Ammon's horn (tissue), 1 donor: ENCODE data around the gene HOOK1.
A peak's percentile ranks its signal among the peaks of the same experiment; 100 is the strongest.
"Not testable (repeated sequence)": the region's sequence is repeated elsewhere in the genome, so short reads cannot be mapped to it uniquely, and the experiment has no call there.

Experiments used
- DNase-seq: peaks from one replicate; pipeline ENCODE4 v3.0.0-alpha.2; 2016; ENCODE audit warnings: low spot score

Gene HOOK1

DNA sequence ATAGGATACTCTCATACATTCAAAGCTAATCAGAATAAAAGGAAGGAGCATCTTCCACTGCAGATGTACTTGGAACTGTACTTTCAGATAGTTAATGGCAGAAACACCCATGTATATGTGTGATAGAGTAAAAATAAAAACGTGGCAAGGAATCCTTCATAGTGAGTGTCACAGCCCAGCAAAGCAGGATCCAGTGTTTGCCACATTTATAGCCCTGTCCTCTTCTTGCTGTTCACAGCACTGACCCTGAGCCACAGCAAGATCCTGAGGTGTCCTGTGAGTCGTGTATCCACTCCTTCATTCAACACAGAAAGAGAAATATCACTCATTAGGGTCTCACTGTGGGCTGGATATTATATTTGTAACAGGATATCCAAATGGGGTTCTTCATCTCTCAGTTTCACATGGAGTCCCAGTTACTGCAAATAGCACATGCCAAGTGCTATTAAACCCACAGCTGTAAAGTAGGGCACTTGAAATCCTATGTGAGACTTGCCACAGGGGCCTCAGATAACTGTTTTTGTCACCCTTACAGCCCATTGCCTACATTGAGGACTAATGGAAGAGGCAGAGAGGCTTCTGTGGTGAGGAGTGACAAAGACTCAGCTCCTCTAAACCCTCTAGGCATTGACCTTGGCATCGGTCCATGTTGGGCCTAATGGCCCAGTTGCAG lies 70.5 kb downstream of the HOOK1 start:
- no peak for DNase-seq

DNA sequence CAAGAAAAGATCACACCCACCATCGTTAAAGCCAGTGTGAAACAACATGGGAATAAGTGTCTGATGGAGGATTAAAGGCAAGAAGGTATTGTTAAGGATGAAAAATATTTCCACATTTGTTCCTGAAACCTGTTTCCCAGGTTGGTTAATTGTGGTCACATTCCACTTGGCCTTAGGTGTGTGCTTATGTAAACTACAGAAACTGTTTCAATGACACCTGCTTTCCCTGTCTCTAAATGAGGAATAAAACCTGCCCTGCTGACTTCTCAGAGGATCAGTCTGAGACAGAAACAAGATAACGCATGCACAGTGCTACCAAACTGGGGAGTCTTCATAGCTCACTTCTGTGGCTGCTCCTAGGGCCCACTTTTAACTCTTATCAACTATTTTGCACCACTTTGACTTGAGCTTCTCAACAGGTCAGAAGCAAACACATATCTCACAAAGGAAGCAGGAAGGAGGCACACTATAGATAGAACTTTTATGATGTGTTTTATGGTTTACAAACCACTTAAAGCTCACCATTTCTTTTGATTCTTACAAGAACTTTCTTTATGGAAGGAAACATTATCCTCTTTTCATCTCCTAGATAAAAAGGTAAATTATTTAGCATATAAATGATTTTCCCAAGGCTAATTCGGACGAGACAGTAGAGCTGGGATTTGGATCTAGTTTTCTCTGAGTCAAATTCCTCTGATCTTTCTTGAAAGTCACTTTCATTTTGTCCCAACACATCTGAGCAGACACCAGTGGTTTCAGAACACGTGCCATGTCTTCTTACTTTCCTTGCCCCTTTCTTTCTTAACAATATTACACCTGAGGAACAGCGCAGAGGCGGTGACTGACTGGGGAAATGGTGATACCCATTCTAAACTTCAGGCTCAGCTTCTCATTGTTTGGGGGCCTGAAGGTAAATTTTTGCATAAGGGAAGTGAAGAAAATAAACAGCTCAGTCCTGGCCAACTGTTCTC lies 78.4 kb downstream of the HOOK1 start:
- no peak for DNase-seq

DNA sequence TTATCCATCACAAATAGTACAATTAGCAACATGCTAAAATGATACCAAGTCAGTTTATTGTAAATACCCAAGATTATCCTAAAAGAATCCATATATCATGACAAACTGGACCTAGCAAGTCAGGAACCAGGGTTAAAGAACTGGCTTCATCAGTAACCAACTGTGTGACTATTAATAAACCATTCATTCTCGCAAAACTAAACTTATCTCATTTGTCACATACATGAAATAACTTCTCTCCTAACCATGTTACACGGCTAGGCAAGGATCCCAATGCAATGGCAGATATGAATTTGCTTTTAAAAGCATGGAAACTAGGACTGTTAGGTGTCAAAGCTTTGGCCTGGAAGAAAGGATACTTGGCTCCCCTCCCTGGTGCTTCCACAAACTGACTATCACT lies 82.4 kb downstream of the HOOK1 start:
- DNase-seq: no peak

DNA sequence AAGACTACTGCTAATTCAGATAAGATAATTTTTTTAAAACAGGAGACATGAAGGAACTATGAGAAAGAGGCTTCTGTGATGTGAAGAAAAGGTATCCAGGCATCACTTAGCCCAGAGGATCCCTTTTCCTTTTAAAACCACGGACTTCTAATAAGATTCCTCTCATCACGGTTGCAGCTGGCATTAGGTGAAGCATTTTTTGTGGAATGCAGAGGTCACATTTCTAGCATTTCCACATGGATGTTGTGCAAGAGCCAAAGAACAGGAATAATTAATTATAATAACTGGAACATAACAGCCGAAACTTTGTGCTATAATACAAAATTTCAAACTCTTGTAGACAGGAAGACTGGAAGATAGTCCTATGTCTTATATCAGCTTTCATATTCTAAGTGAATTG lies 84.2 kb downstream of the HOOK1 start:
- no peak for DNase-seq

DNA sequence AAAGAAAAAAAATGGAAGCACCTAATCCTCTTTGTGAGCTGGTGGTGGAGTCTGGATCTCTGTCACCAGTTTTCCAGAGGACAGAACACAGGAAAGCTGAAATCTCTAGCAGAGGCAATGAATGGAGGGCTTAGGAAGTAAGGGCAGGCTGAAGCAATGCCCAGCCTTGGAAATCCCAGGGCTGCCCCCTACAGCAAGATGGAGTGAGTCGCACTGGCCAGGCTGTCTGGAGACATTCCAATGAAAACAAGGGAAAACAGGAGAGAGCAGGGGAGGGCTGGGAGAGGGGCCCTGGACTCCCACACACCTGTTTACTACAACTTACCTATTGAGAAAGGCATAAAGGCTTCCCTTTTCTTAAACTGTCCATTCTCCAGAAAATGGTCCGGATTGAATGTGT lies 85.9 kb downstream of the HOOK1 start:
- no peak for DNase-seq

DNA sequence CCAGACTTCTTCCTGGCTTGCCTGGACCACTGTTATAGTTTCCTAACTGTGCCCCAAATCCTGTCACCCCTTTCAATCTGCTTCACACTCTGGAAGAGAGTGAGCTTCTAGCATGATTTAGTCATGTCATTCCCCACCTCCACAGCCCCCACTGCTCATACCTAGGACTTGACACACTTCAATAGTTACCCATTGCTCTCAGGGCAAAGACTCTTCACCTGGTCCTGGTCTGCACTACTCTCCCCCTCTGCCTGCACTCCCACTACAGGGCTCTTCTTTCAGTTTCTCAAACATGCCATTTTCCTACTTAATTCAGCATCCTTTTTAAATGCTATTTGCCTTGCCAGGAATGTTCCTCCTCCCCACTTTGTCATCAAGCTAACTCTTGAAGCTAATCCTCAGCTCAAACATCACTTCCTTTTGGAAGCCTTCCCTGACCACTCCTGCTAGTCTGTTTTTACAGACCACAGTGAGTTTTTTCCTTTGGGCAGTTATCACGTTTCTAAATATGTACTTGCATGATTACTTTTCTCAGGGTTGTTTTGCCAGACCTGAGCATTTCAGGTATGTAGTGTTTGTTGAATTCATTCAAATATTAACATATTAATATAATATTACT lies 87.1 kb downstream of the HOOK1 start:
- DNase-seq: no peak

DNA sequence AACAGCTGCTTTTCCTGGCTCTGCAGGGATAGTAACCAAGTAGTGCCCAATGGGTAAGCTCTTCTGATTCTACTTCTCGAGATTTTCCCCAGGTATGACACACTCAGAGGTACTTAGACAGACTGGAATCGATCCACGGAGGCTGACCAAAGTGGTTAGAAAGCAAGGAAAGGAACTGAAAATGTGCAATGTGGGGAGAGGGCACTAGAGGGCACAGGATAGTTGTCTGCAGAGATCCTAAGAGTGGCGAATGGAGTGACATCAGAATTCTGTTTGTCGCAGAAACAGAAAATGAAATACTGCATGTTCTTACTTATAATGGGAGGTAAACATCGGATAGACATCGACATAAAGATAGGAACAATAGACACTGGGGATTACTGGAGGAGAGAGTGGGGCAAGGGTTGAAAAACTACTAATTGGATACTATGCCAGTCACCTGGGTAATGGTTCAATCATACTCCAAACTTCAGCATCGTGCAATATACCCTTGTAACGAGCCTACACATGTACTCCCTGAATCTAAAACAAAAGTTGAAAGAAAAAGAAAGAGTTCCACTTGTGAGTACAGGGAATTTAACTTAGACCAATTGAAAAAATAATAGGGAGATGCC lies 88.5 kb downstream of the HOOK1 start:
- peak; percentile 80 for DNase-seq

DNA sequence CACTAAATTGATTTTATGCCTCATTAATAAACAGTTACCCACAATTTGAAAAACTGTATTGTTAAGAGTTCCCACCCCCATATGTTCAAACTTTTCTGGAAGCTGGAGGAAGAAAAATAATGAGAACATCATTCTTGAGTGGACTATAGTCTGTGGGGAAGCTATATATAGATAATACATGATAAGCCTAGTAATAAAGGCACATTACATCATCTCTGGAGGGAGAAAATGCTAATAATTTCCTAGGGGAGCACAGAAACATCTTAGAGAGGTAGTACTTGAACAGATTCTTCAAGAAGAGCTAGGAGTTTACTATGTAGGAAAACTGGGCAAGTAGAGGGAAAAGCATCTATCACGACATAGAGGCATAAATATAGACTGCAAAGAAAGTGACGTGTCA lies 92.2 kb downstream of the HOOK1 start:
- DNase-seq: no peak

DNA sequence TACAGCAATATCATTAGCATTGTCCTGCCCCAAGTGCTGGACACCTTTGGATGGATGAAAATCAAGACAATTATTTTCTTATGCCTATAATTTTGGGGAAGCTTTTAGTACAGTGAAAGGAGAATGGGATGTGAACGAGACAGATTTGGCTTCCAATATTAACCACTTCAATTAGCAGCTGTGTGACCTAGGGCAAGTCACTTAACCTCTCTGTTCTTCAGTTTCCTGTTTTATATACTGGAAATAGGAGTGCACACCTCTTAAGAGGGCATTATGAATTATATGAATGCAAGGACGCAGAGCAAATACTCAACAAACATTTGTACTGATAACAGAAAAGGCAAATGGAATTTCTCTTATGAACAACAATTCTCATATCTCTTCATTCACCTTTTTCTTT lies 93.3 kb downstream of the HOOK1 start:
- no peak for DNase-seq

DNA sequence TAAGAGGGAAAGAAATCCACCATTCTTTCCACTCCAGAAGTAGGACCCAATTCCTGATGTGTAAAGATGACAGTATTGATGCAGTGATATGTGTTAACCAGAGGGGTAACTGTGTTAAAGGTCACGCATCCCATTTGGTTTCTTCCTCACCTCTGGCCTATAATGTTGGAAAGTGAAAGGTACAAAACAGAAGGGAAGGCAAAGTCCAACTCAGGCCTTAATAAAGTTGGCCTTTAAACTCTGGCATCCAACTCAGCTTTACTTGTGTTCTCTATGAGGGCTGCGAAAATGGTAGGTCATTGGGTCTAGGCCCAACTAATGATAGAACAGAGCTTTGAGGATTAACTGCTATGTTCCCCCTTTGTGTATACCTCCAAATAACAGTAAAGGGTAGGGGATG lies 93.9 kb downstream of the HOOK1 start:
- no peak for DNase-seq

DNA sequence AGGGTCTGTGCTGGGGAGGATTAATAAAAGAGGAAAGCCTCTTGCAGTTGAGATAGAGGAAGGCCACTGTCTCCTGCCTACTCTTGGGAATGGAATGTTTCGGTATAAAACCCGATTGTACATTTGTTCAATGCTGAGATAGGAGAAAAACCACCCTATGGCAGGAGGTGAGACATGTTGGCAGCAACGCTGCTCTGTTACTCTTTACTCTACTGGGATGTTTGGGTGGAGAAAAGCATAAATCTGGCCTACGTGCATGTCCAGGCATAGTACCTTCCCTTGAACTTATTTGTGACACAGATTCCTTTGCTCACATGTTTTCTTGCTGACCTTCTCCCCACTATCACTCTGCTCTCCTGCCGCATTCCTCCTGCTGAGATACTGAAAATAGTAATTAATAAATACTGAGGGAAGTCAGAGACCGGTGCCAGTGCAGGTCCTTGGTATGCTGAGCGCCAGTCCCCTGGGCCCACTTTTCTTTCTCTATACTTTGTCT lies 100.1 kb downstream of the HOOK1 start:
- DNase-seq: not testable (repeated sequence)

DNA sequence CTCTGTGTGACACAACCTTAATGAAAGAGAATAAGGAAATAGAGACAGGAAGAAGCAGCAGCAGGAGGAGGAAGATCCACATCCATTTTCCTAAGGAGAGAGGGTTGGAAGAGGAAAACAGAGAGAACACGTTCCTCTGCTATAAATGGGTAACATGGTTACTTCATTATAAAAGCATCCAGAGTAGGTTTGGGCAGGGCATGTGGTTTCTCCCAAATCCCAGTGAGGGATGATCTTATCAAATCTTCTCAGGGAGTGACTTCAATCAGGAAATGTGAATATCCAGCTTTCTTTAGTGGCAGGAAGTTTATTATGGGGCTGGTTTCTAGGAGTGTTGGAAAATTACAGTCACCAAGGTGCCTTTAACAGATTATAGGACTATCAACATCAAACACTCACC lies 100.8 kb downstream of the HOOK1 start:
- no peak for DNase-seq

DNA sequence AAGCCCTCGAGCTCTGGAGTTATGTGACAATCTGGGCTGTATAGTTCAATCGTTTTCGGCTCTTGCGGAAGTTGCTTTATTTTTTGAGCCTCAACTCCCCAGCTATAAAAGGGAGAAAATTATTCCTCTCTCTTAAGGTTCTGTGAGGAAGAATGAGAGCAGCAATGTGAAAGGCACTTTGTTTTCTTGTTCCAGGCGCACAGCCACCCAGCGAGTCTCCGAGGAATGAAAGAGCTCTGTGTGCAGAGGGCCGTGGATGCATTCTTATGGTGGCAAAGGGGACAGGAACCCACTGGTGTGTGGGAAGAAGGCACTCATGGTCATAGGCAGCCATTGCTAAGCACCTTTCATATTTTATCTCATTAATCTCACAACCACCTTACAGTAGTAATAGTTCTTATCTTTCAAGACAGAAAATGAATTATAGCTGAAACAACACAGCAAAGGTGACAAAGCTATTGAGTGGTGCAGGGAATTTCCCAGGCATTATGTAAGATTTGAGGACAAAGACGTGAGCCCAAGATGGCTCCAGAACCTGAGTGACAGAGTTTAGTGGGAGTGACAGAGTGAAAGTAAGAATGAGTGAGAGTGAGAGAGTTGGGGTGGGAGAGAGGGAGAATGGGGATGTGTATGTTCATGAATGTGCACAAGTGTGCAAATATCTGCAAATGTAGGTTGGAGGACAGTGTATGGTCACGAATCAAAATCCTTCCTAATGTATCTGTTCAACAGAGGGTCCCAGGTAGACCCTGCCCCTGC lies 102.5 kb downstream of the HOOK1 start:
- DNase-seq: peak; percentile 94

DNA sequence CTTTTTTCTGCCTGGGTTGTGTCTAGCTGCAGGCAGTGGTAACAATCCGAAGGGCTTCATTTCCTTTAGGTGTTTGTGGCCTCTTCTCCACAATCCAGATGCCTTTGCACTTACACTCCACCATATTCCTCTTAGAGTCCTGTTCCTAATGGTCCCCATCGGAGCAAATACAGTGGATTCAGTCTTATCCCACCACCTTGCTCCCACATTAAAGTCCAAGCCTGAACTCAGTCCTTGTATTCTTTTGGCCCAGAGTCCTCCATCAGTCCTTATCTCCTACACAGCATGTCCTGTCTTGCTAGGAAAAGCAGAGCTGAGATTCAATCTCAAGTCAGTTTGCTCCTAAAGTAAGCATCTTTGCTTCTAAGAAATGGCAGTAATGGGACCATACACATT lies 103.0 kb downstream of the HOOK1 start:
- DNase-seq: no peak

DNA sequence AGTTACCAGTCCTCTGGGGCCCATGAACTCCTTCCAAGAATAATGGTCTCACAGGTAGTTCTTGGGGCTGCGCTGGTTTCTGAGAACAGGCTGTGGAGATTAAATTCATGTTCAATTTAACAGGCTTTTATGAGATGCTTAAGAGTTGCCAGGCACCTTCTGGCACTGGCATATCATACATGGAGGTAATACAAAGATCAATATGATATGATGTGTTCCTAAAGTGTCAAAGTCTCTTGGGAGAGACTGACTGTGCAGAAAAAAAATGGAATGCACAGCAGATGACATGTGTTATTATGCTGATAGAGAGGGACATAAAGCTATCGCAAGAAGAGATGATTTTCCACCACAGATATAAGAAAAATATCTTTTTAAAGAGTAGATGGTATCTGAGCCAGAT lies 105.0 kb downstream of the HOOK1 start:
- DNase-seq: no peak

DNA sequence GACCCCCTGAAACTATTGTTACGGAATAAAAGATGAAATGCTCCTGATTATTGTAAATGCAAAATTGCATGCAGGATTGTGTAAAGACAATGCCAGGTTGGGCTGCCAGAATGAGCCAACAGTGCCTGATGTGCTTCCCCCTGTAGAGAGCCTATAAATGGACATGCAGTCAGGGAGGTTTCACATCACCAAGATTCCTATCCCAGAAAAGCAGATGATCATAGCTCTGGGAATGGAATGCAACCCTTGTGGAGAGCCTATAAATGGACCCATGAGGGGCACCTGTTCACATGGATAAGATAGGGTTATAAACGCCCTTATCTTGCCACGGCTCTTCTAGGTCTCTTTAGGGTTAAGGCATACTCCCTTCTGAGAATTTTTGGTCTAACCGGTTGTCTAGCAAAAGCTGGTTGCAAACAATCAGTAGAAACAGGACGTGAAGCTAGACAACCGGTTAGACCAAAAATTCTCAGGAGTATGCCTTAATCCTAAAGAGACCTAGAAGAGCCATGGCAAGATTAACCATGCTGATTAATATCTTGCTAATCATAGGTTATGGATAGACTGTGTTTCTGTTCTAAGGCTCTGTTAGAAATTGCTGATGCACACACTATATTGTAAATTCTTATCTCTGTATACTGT lies 106.6 kb downstream of the HOOK1 start:
- DNase-seq: not testable (repeated sequence)

DNA sequence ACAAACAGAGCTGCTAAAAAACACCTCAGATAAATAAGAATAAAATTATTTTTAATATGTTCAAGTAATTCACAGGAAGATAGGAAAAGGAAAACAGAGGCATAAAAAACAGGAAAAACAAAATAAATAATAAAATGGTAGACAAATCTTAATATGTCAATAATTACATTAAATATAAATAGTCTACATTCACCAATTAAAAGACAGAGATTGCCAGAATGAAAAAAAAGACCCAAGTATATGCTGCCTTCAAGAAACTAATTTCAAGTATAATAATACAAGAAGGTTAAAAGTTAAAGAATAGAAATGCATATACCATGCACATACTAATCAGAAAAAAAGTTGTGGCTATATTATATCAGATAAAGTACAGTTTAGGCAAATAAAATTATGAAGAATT lies 109.9 kb downstream of the HOOK1 start:
- DNase-seq: no peak
